ENCODE measurements around the gene PDZD7.
A peak's percentile ranks its signal among the peaks of the same experiment; 100 is the strongest.

Gene PDZD7

DNA sequence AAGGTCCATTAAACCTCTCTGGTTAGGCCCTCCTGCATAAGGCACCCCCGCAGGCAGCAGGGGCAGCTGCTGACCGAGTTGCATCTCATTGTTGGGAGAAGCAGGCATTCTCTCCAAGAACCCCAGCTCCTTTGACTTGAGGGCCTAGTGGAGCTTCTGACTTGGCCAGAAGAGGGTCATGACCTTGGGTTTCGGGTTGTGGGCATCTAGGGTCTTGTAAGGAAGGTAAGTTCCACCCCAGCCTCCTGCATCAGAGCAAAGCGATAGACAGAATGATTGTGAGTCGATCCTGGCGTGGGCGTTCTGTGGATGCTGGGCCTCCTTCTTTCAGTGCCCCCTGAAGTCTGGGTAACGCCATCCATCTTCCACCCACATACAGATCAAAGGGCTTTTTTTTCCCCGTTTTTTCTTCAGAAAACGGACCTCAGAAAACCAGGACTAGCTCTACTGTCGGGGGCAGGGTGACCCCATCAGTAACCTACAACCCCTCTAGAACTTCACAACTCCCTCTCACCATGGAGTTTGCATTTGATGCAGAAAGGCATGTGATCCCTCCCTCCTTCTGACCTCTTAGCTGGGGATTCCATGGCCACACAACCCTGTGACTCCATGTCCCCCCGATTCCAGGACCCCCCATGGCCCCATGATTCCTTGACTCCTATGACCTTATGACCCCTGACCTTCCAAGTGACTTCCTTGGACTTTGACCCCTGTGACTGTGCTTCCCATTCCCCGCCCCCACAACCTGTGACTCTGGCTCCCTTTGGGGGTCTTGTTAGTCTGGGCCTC lies 58.6 kb downstream of the PDZD7 start:
- Histone ChIP-seq H2AK5ac (ENCODE audit: low read length, severe bottlenecking) (peak overlapping the region; percentile 29), H4K91ac (ENCODE audit: low read length) (no peak overlapping the region), H2BK5ac (ENCODE audit: low read depth, low read length, poor library complexity, severe bottlenecking) (no peak overlapping the region), H3K4me1 (ENCODE audit: control insufficient read depth, insufficient read depth, low read depth, low read length) (peaks cover 34% of the 10 kb centered on the region), H2BK120ac (ENCODE audit: low read depth, low read length) (no peak overlapping the region), H2BK15ac (ENCODE audit: low read depth, poor library complexity, severe bottlenecking) (no peak overlapping the region), H3K27ac (ENCODE audit: low read length, poor library complexity, severe bottlenecking) (no peak overlapping the region), H3K18ac (ENCODE audit: low read depth in 1 of 2, low read length in 2 of 2) (no peak overlapping the region), H3K14ac (ENCODE audit: low read length in 2 of 2) (no peak overlapping the region), H3K9me3 (ENCODE audit: control insufficient read depth, low read length) (no peaks in the 10 kb centered on the region), H2BK12ac (ENCODE audit: low read length in 2 of 2) (no peak overlapping the region), H3K9ac (ENCODE audit: low read length) (no peak overlapping the region), H2AFZ (ENCODE audit: low read depth, low read length) (no peak overlapping the region), H3K4me3 (ENCODE audit: insufficient read depth in 1 of 2, low read depth in 1 of 2, low read length in 2 of 2) (no peak overlapping the region), H3K4ac (ENCODE audit: low read depth in 1 of 2, low read length in 2 of 2) (no peak overlapping the region), H3K79me1 (replicated peaks; ENCODE audit: low read length, poor library complexity, severe bottlenecking) (no peaks in the 10 kb centered on the region), H3K27me3 (ENCODE audit: control insufficient read depth in 1 of 2, insufficient read depth in 1 of 2, low read length in 2 of 2) (no peaks in the 10 kb centered on the region), H3K4me2 (ENCODE audit: low read length, poor library complexity, severe bottlenecking) (no peak overlapping the region), H3K36me3 (ENCODE audit: control insufficient read depth in 1 of 2, insufficient read depth in 2 of 2, low read depth in 1 of 2, low read length in 2 of 2) (peaks cover 4 to 10% of the 10 kb centered on the region in 2 experiments), H3K23ac (ENCODE audit: low read length in 2 of 2) (no peak overlapping the region), H4K8ac (ENCODE audit: low read length) (no peak overlapping the region)
- 81% methylated on average over 13 of the region's 13 CpGs for WGBS
- no peak for DNase-seq

DNA sequence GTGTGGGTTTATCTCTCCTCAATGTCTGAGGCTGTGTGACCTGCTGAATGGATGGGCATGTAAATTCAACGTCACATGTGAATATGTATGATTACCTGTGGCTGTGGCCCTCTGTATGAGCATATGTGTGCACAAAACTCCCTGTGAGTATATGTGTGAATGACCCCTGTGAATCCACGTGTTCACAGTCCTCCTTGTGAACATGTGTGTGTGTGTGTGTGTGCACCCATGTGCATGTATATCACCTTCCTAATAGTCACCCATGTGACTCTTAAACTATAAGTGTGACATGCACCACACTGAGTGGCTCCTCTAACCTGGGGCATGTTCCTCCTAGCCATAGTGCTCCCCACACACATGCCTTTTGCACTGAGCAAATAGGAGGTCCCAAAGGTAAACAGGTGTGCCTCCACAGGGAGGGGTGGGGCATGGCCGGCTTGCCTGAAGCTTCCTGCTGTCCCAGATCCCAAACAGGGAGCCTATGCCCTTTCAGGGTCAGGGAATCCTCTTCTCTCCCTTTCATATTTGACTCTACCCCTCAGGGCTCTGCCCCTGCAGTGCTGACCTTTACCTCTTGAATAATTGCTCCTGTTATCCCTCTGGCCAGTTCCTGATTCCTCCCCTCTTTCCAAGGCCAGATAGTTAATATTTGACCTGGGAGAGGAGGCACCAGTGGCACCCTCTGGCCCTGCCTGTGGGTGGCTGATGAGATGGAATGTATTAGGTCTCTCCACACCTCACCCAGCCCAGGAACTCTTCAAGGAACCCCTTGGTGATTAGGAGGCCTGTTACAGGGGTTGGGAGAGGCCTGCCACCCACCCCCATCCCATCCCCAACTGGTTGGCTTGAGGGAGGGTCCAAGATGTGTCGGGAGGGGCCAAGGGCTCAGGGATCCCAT lies 59.8 kb downstream of the PDZD7 start:
- no peak for DNase-seq
- Histone ChIP-seq H3K4me1 (ENCODE audit: control insufficient read depth, insufficient read depth, low read depth, low read length) (peaks cover 34% of the 10 kb centered on the region), H3K4me2 (ENCODE audit: low read length, poor library complexity, severe bottlenecking) (no peak overlapping the region), H3K9me3 (ENCODE audit: control insufficient read depth, low read length) (no peaks in the 10 kb centered on the region), H4K8ac (ENCODE audit: low read length) (no peak overlapping the region), H3K4ac (ENCODE audit: low read depth in 1 of 2, low read length in 2 of 2) (no peak overlapping the region), H4K91ac (ENCODE audit: low read length) (no peak overlapping the region), H3K14ac (ENCODE audit: low read length in 2 of 2) (no peak overlapping the region), H2AFZ (ENCODE audit: low read depth, low read length) (no peak overlapping the region), H2BK12ac (ENCODE audit: low read length in 2 of 2) (no peak overlapping the region), H2BK120ac (ENCODE audit: low read depth, low read length) (no peak overlapping the region), H2BK5ac (ENCODE audit: low read depth, low read length, poor library complexity, severe bottlenecking) (no peak overlapping the region), H3K18ac (ENCODE audit: low read depth in 1 of 2, low read length in 2 of 2) (no peak overlapping the region), H2BK15ac (ENCODE audit: low read depth, poor library complexity, severe bottlenecking) (no peak overlapping the region), H3K9ac (ENCODE audit: low read length) (no peak overlapping the region), H3K23ac (ENCODE audit: low read length in 2 of 2) (no peak overlapping the region), H3K27ac (ENCODE audit: low read length, poor library complexity, severe bottlenecking) (peak overlapping the region; percentile 21), H3K27me3 (ENCODE audit: control insufficient read depth in 1 of 2, insufficient read depth in 1 of 2, low read length in 2 of 2) (no peaks in the 10 kb centered on the region), H3K79me1 (replicated peaks; ENCODE audit: low read length, poor library complexity, severe bottlenecking) (no peaks in the 10 kb centered on the region), H2AK5ac (ENCODE audit: low read length, severe bottlenecking) (no peak overlapping the region), H3K4me3 (ENCODE audit: insufficient read depth in 1 of 2, low read depth in 1 of 2, low read length in 2 of 2) (no peak overlapping the region), H3K36me3 (ENCODE audit: control insufficient read depth in 1 of 2, insufficient read depth in 2 of 2, low read depth in 1 of 2, low read length in 2 of 2) (peaks cover 10 to 14% of the 10 kb centered on the region in 2 experiments)
- 93% methylated on average over 4 of the region's 4 CpGs for WGBS

DNA sequence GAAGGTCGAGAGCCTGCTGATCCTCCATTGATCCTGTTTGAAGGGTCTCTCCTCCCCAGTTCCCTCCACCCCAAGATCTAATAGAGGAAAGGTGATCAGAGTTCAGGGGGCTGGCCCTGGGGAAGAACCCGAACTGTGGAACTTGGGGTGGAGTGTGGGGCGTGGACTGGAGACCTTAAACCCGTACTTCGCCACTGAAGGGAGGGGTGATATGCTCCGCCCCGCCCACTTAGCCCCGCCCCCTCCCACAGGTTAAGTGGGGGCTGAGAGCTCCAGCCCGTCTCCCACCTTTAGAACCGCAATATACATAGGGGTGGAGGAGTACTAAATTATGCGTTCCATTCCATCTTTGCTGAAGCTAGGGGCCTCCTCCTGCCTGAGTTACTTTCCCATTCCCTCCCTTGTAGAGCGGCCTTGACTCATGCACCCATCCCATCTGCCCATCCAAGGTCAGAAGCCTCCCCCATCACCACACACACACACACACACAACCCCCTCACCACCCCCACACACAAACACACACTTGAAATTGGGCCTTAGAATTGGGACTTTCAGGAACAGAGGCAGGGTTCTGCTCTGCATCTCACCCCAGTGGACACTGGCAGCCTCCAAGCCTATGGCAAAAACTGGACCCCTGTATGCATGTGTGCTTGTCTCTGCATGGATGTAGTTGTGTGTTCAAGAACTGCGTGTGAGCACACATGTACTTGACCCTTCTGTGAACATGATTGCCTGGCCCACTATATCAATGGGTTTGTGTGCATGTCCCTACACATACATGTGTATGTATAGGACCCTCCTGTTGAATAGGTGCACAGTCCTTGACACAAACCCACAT lies 60.6 kb downstream of the PDZD7 start:
- WGBS = 56% methylated on average over 6 of the region's 13 CpGs
- peak overlapping the region in 1 of 2 experiments; percentile 84 for H3K18ac ChIP-seq (ENCODE audit: low read depth in 1 of 2, low read length in 2 of 2)
- no peak overlapping the region for H4K91ac ChIP-seq (ENCODE audit: low read length)
- H3K4me3 ChIP-seq (ENCODE audit: insufficient read depth in 1 of 2, low read depth in 1 of 2, low read length in 2 of 2) = peak overlapping the region; percentile 76 to 79
- no peak overlapping the region for H2BK120ac ChIP-seq (ENCODE audit: low read depth, low read length)
- H3K36me3 ChIP-seq (ENCODE audit: control insufficient read depth in 1 of 2, insufficient read depth in 2 of 2, low read depth in 1 of 2, low read length in 2 of 2) = peaks cover 18 to 19% of the 10 kb centered on the region in 2 experiments
- H4K8ac ChIP-seq (ENCODE audit: low read length) = no peak overlapping the region
- H3K14ac ChIP-seq (ENCODE audit: low read length in 2 of 2) = no peak overlapping the region
- H3K4me2 ChIP-seq (ENCODE audit: low read length, poor library complexity, severe bottlenecking) = peak overlapping the region; percentile 94
- H2BK12ac ChIP-seq (ENCODE audit: low read length in 2 of 2) = no peak overlapping the region
- peak overlapping the region; percentile 83 for H2AFZ ChIP-seq (ENCODE audit: low read depth, low read length)
- no peaks in the 10 kb centered on the region for H3K9me3 ChIP-seq (ENCODE audit: control insufficient read depth, low read length)
- no peak overlapping the region for H3K23ac ChIP-seq (ENCODE audit: low read length in 2 of 2)
- no peaks in the 10 kb centered on the region for H3K79me1 ChIP-seq (replicated peaks; ENCODE audit: low read length, poor library complexity, severe bottlenecking)
- H3K27me3 ChIP-seq (ENCODE audit: control insufficient read depth in 1 of 2, insufficient read depth in 1 of 2, low read length in 2 of 2) = no peaks in the 10 kb centered on the region
- no peak for DNase-seq
- no peak overlapping the region for H2AK5ac ChIP-seq (ENCODE audit: low read length, severe bottlenecking)
- H3K27ac ChIP-seq (ENCODE audit: low read length, poor library complexity, severe bottlenecking) = no peak overlapping the region
- no peak overlapping the region for H2BK5ac ChIP-seq (ENCODE audit: low read depth, low read length, poor library complexity, severe bottlenecking)
- H2BK15ac ChIP-seq (ENCODE audit: low read depth, poor library complexity, severe bottlenecking) = no peak overlapping the region
- H3K4ac ChIP-seq (ENCODE audit: low read depth in 1 of 2, low read length in 2 of 2) = no peak overlapping the region
- peaks cover 34% of the 10 kb centered on the region for H3K4me1 ChIP-seq (ENCODE audit: control insufficient read depth, insufficient read depth, low read depth, low read length)
- H3K9ac ChIP-seq (ENCODE audit: low read length) = peak overlapping the region; percentile 52

All from mesenchymal stem cell (in vitro differentiated cells and primary cell).